Mesothelial cell of epicardium (in vitro differentiated cells): ENCODE measurements around the gene HSD17B3. TPM values are rescaled to one million over a fixed set of nuclear protein-coding genes. Genes with fewer than 3 reads are reported as not detected.

Experiments used
- DNase-seq, 2 experiments: peaks; one replicate each; pipeline ENCODE4 v3.0.0; 2021; ENCODE audit warnings: low spot score in 2 of 2; ENCODE audit not compliant: unreplicated experiment in 2 of 2
- H3K27ac Mint-ChIP-seq: 2 replicates; pipeline ENCODE4 v1.8.0; 2021; ENCODE audit warnings: mixed read lengths
- H3K27me3 Mint-ChIP-seq: 2 replicates; pipeline ENCODE4 v1.8.0; 2021; ENCODE audit warnings: low read depth, mixed read lengths
- H3K36me3 Mint-ChIP-seq: 2 replicates; pipeline ENCODE4 v1.8.0; 2021; ENCODE audit warnings: mixed read lengths
- H3K4me1 Mint-ChIP-seq: 2 replicates; pipeline ENCODE4 v1.8.0; 2021; ENCODE audit warnings: mixed read lengths
- H3K4me3 Mint-ChIP-seq: 2 replicates; pipeline ENCODE4 v1.8.0; 2021; ENCODE audit warnings: mild to moderate bottlenecking, moderate library complexity, mixed read lengths
- H3K9me3 Mint-ChIP-seq: 2 replicates; pipeline ENCODE4 v1.8.0; 2021; ENCODE audit warnings: mixed read lengths
- total RNA-seq: library from RNA; stranded (reverse); gene quantifications from 3 replicates; pipeline ENCODE4 v1.2.1, GENCODE V29; 2021
- TF ChIP-seq, protein P1 (sequence below): fragments of 200-600 bp; sonication (generic); IDR thresholded peaks from one replicate; pipeline ENCODE4 v1.5.0; 2021; ENCODE audit warnings: antibody characterized with exemption; ENCODE audit not compliant: unreplicated experiment

HSD17B3 gene
- total RNA-seq, 1 donor from 2014 or later: not detected

DNA sequence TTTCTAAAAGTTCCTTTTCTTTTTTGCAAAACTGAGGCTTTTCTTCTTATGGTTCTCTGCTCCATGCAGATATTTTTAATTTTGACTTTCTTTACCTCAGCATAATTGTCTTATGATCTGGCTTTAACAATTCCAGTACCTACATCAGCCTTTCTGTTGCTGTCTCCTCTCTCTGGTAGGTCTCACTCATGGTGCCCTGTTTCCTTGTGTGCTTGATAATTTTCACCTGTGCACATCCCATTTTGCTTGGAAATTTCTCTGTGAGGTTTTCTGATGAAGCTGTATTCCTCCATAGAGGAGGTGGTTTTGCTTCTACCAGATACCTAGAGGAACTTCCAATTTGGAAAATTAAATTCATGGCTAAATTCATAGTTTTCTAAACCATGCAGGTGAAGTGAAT, 2.3 kb upstream of the HSD17B3 start:
- no peaks in the 10 kb centered on the region for H3K27me3 Mint-ChIP-seq
- no peaks in the 10 kb centered on the region for H3K9me3 Mint-ChIP-seq
- TF ChIP-seq, protein P1, sequence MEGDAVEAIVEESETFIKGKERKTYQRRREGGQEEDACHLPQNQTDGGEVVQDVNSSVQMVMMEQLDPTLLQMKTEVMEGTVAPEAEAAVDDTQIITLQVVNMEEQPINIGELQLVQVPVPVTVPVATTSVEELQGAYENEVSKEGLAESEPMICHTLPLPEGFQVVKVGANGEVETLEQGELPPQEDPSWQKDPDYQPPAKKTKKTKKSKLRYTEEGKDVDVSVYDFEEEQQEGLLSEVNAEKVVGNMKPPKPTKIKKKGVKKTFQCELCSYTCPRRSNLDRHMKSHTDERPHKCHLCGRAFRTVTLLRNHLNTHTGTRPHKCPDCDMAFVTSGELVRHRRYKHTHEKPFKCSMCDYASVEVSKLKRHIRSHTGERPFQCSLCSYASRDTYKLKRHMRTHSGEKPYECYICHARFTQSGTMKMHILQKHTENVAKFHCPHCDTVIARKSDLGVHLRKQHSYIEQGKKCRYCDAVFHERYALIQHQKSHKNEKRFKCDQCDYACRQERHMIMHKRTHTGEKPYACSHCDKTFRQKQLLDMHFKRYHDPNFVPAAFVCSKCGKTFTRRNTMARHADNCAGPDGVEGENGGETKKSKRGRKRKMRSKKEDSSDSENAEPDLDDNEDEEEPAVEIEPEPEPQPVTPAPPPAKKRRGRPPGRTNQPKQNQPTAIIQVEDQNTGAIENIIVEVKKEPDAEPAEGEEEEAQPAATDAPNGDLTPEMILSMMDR: no peak

DNA sequence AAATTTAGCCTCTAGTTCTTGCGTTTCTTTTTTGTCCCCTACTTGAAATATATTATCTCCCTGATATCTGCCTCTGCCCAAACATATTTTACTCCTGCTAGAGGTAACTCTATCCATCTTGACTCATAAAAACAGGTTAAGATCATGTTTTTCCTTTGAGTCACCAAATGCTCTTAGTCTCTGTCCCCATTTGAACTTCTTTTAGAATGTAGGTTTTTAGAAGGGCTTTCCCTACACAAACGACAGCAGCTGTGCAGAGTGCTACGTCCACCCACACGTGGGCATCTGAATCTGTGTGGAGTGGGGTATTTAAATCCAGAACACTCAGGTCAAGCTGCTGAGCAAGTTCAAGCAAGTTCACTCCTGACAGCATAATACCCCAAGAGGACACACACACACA, 2.2 kb downstream of the HSD17B3 start:
- Mint-ChIP-seq H3K27me3 (no peaks in the 10 kb centered on the region), H3K27ac (peak overlapping the region; percentile 35), H3K9me3 (peaks cover 3% of the 10 kb centered on the region), H3K4me3 (no peak overlapping the region), H3K4me1 (peaks cover 3% of the 10 kb centered on the region), H3K36me3 (no peaks in the 10 kb centered on the region)
- DNase-seq: no peak
- TF ChIP-seq, protein P1: no peak

More for the DNA sequence above, 2.3 kb upstream of the HSD17B3 start:
- H3K4me3 Mint-ChIP-seq: no peak overlapping the region
- no peaks in the 10 kb centered on the region for H3K36me3 Mint-ChIP-seq
- DNase-seq: no peak
- H3K4me1 Mint-ChIP-seq: peaks cover 8% of the 10 kb centered on the region
- no peak overlapping the region for H3K27ac Mint-ChIP-seq

DNA sequence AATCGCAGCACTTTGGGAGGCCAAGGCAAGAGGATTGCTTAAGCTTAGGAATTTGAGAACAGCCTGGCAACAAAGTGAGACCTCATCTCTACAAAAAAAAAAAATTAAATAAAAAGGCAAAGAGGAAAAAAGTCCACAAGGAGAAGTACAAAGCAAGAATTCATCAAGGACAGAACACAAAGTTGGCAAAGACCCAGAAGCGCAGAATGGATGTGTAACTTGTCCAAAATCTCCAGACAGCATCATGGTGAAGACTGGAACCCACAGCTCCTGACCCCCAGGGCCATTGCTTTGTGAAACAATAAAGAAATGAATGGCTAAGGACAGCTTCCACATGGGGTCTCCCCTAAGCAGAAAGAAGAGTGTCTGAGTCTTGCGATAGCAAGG, 7.8 kb downstream of the HSD17B3 start:
- Mint-ChIP-seq H3K36me3 (no peaks in the 10 kb centered on the region), H3K27ac (no peak overlapping the region), H3K4me3 (no peak overlapping the region), H3K9me3 (peaks cover 25% of the 10 kb centered on the region), H3K4me1 (peaks cover 2% of the 10 kb centered on the region), H3K27me3 (no peaks in the 10 kb centered on the region)
- DNase-seq: no peak
- TF ChIP-seq, protein P1: no peak

DNA sequence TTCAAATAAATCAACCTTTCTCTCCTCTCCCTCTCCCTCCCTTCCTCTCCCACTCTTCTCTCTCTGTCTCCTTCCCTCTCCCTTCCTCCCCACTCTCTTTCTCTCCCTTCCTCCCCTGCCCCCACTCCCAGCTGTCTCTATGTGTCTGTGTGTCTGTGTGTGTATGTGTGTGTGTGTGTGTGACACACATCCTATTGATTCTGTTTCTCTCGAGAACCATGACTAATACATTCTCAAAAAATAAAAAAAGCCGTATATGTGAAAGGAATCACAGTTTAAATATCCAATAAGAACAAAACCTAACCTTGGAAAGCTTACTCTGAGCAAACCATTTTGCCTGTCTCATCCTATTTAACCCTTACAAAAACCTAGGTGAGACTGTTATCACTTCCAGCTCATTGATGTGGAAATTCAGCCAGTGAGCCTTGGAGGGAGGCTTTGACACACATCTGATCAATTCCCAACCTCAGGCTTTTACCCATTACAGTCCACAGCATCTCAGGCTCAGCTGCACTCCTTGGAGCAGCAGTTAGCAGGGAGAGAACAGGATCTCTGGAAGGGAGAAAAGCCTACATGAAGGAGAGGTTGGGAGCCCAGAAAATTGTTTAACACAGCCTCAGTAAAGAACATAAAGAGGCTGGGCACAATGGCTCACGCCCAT, 8.3 kb downstream of the HSD17B3 start:
- TF ChIP-seq, protein P1: no peak
- Mint-ChIP-seq H3K27ac (no peak overlapping the region), H3K9me3 (peaks cover 25% of the 10 kb centered on the region), H3K27me3 (no peaks in the 10 kb centered on the region), H3K4me3 (no peak overlapping the region), H3K36me3 (no peaks in the 10 kb centered on the region), H3K4me1 (peaks cover 2% of the 10 kb centered on the region)
- no peak for DNase-seq

DNA sequence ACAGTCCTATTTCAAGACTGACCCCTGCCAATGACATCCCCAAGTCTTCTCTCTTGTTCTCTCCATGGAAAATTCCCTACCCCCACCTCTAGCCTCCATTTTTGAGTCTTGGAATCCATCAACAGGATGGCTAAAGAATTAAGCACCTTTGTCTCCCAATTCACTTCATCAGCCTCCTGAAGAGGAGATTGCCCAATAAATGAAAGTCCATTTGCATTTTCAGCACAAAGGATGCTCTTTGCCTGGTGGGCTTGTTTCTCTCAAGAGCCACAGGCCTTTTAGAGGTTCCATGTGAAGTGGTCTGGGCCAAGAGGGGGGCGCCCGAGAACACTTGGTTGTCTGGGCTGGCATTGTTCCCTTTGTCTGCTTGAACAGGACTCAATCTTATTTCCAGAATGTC, 12.6 kb downstream of the HSD17B3 start:
- Mint-ChIP-seq H3K4me3 (no peak overlapping the region), H3K4me1 (peaks cover 2% of the 10 kb centered on the region), H3K36me3 (peaks cover 5% of the 10 kb centered on the region), H3K9me3 (peaks cover 29% of the 10 kb centered on the region), H3K27ac (no peak overlapping the region), H3K27me3 (no peaks in the 10 kb centered on the region)
- no peak for DNase-seq
- TF ChIP-seq, protein P1: no peak

DNA sequence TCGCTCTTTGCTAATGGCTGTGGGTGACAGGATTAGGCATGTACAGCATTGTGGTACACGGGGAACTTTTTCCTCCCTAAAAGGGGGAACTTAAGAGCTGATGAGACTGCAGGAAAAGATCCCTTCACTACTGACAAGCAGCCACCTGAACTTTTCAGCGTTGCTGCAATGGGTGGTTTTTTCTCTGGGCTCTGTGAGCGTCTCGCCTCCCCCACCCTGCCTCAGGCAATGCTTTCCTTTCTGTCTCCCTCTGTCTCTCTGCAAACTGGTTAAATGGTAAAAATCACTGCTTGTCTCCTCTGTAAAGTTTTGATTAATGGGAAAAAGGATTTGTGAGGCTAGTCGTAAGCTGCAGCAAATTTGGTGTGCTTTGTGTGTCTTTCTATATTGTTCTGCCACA, 20.3 kb downstream of the HSD17B3 start:
- peaks cover 12% of the 10 kb centered on the region for H3K36me3 Mint-ChIP-seq
- TF ChIP-seq, protein P1: no peak
- H3K4me1 Mint-ChIP-seq: peaks cover 26% of the 10 kb centered on the region
- peaks cover 30% of the 10 kb centered on the region for H3K9me3 Mint-ChIP-seq
- peak in 1 of 2 experiments; percentile 43 for DNase-seq
- H3K4me3 Mint-ChIP-seq: no peak overlapping the region
- H3K27me3 Mint-ChIP-seq: no peaks in the 10 kb centered on the region
- peak overlapping the region; percentile 49 for H3K27ac Mint-ChIP-seq
